ENCODE results near the gene SFXN2.

The SFXN2 gene

DNA sequence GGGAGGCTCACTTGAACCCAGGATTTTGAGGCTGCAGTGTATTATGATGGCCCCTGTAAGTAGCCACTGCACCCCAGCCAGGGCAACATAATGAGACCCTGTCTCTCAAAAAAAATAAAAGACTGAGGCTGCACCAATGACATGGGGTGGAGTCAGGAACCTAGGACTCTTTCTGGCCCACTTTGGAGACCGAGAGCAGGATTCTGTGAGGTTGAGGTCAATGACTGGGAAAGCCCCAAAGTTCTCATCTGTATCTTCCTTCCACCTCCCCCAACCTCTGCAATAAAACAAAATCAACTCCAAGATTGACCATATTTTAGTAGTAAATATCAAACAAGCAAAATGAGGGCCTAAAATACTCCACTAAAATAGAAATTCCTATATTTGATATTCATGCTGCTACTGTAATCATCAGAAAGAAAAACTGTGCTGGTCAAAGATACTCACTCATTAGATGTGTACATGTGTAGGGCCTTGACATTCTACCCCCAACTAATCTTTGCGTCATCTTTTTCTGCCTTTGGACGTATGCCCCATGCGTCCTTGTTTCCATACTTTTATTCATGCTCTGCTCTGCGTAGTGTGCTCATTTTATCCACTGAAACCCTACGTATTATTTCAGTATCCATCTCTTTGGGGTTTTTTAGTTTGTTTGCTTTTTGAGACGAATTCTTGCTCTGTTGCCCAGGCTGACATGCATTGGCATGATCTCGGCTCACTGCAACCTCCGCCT is 53.2 kb downstream of the SFXN2 start:
- Histone ChIP-seq H3K36me3 (ENCODE audit: control insufficient read depth, insufficient read depth, low read length) (no peaks in the 10 kb centered on the region), H3K27me3 (ENCODE audit: control insufficient read depth, insufficient read depth, low read length) (no peaks in the 10 kb centered on the region), H3K9ac (ENCODE audit: low read length) (no peak overlapping the region), H3K27ac (ENCODE audit: low read depth, low read length) (no peak overlapping the region), H3K4me1 (ENCODE audit: control insufficient read depth, insufficient read depth, low read length) (peaks cover 7% of the 10 kb centered on the region), H3K4me3 (ENCODE audit: low read length) (no peak overlapping the region)

- Histone ChIP-seq H3K9ac (ENCODE audit: low read length) (no peak overlapping the region), H3K27ac (ENCODE audit: low read depth, low read length) (no peak overlapping the region)
Measured at GRCh38 chr10:102769375-102770107, 55.1 kb downstream of the SFXN2 start.

GRCh38 chr10:102770108-102770482 is 55.7 kb downstream of the SFXN2 start:
- no peaks in the 10 kb centered on the region for H3K36me3 ChIP-seq (ENCODE audit: control insufficient read depth, insufficient read depth, low read length)
- peaks cover 14% of the 10 kb centered on the region for H3K4me1 ChIP-seq (ENCODE audit: control insufficient read depth, insufficient read depth, low read length)
- no peaks in the 10 kb centered on the region for H3K27me3 ChIP-seq (ENCODE audit: control insufficient read depth, insufficient read depth, low read length)
- no peak overlapping the region for H3K9ac ChIP-seq (ENCODE audit: low read length)
- H3K4me3 ChIP-seq (ENCODE audit: low read length): no peak overlapping the region
- no peak overlapping the region for H3K27ac ChIP-seq (ENCODE audit: low read depth, low read length)

More at GRCh38 chr10:102769375-102770107, 55.1 kb downstream of the SFXN2 start:
- no peak overlapping the region for H3K4me3 ChIP-seq (ENCODE audit: low read length)
- no peaks in the 10 kb centered on the region for H3K27me3 ChIP-seq (ENCODE audit: control insufficient read depth, insufficient read depth, low read length)
- H3K4me1 ChIP-seq (ENCODE audit: control insufficient read depth, insufficient read depth, low read length): peaks cover 13% of the 10 kb centered on the region
- no peaks in the 10 kb centered on the region for H3K36me3 ChIP-seq (ENCODE audit: control insufficient read depth, insufficient read depth, low read length)

DNA sequence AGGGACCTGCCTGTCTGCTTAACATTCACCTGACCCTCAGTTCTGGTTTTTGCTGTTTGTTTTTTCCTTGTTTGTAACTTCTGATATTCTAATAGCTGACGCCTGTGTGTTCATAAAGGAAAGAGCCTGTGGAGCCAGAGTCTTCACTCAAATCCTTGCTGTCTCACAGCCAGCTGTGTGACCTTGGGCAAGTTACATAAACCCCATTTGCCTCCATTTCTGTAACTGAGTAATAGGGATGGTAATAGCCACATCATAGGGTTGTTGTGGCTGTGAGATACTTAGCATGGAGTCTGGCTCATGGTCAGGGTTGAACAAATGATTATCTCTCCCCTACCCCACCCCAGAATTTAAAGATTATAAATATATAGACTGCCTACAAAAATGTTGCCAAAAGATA is 56.4 kb downstream of the SFXN2 start:
- H3K4me1 ChIP-seq (ENCODE audit: control insufficient read depth, insufficient read depth, low read length): peaks cover 21% of the 10 kb centered on the region
- no peak overlapping the region for H3K27ac ChIP-seq (ENCODE audit: low read depth, low read length)
- no peaks in the 10 kb centered on the region for H3K36me3 ChIP-seq (ENCODE audit: control insufficient read depth, insufficient read depth, low read length)
- no peak overlapping the region for H3K9ac ChIP-seq (ENCODE audit: low read length)
- no peak overlapping the region for H3K4me3 ChIP-seq (ENCODE audit: low read length)
- H3K27me3 ChIP-seq (ENCODE audit: control insufficient read depth, insufficient read depth, low read length): no peaks in the 10 kb centered on the region

DNA sequence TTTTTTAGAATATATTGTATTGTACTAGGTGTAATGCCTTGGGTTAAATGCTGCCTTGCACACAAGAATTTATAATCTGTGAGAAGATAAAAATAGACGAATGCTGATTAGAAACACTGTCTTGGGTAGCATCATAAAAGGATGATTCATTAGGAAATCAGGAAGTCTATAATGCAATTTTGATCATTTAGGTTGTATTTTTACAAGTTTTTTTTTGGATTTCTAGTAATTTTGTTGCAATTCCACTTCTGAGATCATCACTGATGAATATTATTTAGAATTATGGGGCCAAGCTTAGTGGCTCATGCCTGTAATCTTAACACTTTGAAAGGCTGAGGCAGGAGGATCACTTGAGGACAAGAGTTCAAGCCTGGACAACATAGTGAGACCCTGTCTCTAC is 58.9 kb downstream of the SFXN2 start:
- Histone ChIP-seq H3K4me1 (ENCODE audit: control insufficient read depth, insufficient read depth, low read length) (peaks cover 42% of the 10 kb centered on the region), H3K4me3 (ENCODE audit: low read length) (no peak overlapping the region)

GRCh38 chr10:102773986-102774385 is 59.5 kb downstream of the SFXN2 start:
- H3K9ac ChIP-seq (ENCODE audit: low read length): no peak overlapping the region
- peaks cover 45% of the 10 kb centered on the region for H3K4me1 ChIP-seq (ENCODE audit: control insufficient read depth, insufficient read depth, low read length)
- no peaks in the 10 kb centered on the region for H3K27me3 ChIP-seq (ENCODE audit: control insufficient read depth, insufficient read depth, low read length)
- H3K36me3 ChIP-seq (ENCODE audit: control insufficient read depth, insufficient read depth, low read length): no peaks in the 10 kb centered on the region
- no peak overlapping the region for H3K4me3 ChIP-seq (ENCODE audit: low read length)
- H3K27ac ChIP-seq (ENCODE audit: low read depth, low read length): peak overlapping the region; percentile 95

More for the DNA sequence above, 58.9 kb downstream of the SFXN2 start:
- H3K27ac ChIP-seq (ENCODE audit: low read depth, low read length): peak overlapping the region; percentile 95
- H3K9ac ChIP-seq (ENCODE audit: low read length): no peak overlapping the region
- no peaks in the 10 kb centered on the region for H3K36me3 ChIP-seq (ENCODE audit: control insufficient read depth, insufficient read depth, low read length)
- no peaks in the 10 kb centered on the region for H3K27me3 ChIP-seq (ENCODE audit: control insufficient read depth, insufficient read depth, low read length)

GRCh38 chr10:102775201-102775934 is 60.9 kb downstream of the SFXN2 start:
- Histone ChIP-seq H3K36me3 (ENCODE audit: control insufficient read depth, insufficient read depth, low read length) (no peaks in the 10 kb centered on the region), H3K27ac (ENCODE audit: low read depth, low read length) (peak overlapping the region; percentile 95), H3K9ac (ENCODE audit: low read length) (no peak overlapping the region), H3K4me3 (ENCODE audit: low read length) (peak overlapping the region; percentile 66), H3K27me3 (ENCODE audit: control insufficient read depth, insufficient read depth, low read length) (no peaks in the 10 kb centered on the region), H3K4me1 (ENCODE audit: control insufficient read depth, insufficient read depth, low read length) (peaks cover 49% of the 10 kb centered on the region)

- Histone ChIP-seq H3K9ac (ENCODE audit: low read length) (peak overlapping the region; percentile 64), H3K4me1 (ENCODE audit: control insufficient read depth, insufficient read depth, low read length) (peaks cover 57% of the 10 kb centered on the region), H3K4me3 (ENCODE audit: low read length) (peak overlapping the region; percentile 66), H3K27me3 (ENCODE audit: control insufficient read depth, insufficient read depth, low read length) (no peaks in the 10 kb centered on the region), H3K27ac (ENCODE audit: low read depth, low read length) (peak overlapping the region; percentile 95), H3K36me3 (ENCODE audit: control insufficient read depth, insufficient read depth, low read length) (no peaks in the 10 kb centered on the region)
Measured at GRCh38 chr10:102775935-102776669, 61.7 kb downstream of the SFXN2 start.

DNA sequence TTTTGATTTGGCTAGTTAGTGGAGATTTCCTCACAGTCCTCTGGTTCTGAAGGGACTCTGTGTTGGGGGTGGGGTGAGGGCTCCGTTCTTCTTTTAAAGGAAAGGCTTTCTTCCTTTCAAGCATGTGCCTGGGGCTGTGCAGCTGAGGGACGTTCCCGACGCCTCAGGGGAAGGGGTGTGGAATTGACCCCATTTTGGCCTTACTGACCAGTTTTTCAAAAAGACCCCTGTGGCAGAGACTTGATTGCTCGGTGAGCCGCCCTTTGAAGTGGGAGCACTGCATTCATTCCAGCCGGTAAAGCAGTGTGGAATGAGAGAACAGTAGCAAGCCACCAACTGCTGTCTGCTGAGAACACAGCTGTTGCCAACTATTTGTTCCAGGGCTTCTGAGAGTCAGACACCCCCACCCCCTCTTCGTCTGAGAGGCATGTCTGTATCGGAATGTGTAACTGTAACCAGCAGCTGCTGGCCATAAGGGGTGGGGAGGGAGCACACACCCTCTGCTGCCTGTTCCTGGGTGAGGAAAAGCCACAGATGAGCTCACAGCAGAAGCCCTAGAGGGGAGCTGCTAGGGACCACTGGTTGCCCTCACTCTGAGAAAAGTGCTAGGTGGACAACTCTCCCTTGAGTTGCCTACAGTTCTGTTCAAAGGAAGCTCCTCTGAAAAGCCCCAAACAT is 62.5 kb downstream of the SFXN2 start:
- peak overlapping the region; percentile 95 for H3K27ac ChIP-seq (ENCODE audit: low read depth, low read length)

GRCh38 chr10:102777711-102778453 is 63.4 kb downstream of the SFXN2 start:
- no peaks in the 10 kb centered on the region for H3K27me3 ChIP-seq (ENCODE audit: control insufficient read depth, insufficient read depth, low read length)
- H3K4me3 ChIP-seq (ENCODE audit: low read length): peak overlapping the region; percentile 48
- peaks cover 74% of the 10 kb centered on the region for H3K4me1 ChIP-seq (ENCODE audit: control insufficient read depth, insufficient read depth, low read length)
- H3K27ac ChIP-seq (ENCODE audit: low read depth, low read length): peak overlapping the region; percentile 95
- H3K36me3 ChIP-seq (ENCODE audit: control insufficient read depth, insufficient read depth, low read length): no peaks in the 10 kb centered on the region
- H3K9ac ChIP-seq (ENCODE audit: low read length): no peak overlapping the region

More for the DNA sequence above, 62.5 kb downstream of the SFXN2 start:
- Histone ChIP-seq H3K36me3 (ENCODE audit: control insufficient read depth, insufficient read depth, low read length) (no peaks in the 10 kb centered on the region), H3K4me1 (ENCODE audit: control insufficient read depth, insufficient read depth, low read length) (peaks cover 65% of the 10 kb centered on the region), H3K4me3 (ENCODE audit: low read length) (peak overlapping the region; percentile 66), H3K9ac (ENCODE audit: low read length) (peak overlapping the region; percentile 64), H3K27me3 (ENCODE audit: control insufficient read depth, insufficient read depth, low read length) (no peaks in the 10 kb centered on the region)

GRCh38 chr10:102778781-102779180 is 64.3 kb downstream of the SFXN2 start:
- Histone ChIP-seq H3K4me3 (ENCODE audit: low read length) (no peak overlapping the region), H3K27ac (ENCODE audit: low read depth, low read length) (no peak overlapping the region), H3K4me1 (ENCODE audit: control insufficient read depth, insufficient read depth, low read length) (peaks cover 81% of the 10 kb centered on the region), H3K9ac (ENCODE audit: low read length) (no peak overlapping the region), H3K27me3 (ENCODE audit: control insufficient read depth, insufficient read depth, low read length) (no peaks in the 10 kb centered on the region), H3K36me3 (ENCODE audit: control insufficient read depth, insufficient read depth, low read length) (no peaks in the 10 kb centered on the region)
